HCT116 (cell line): Measurements from ENCODE around the gene GRM4. TPM values are rescaled to one million over a fixed set of nuclear protein-coding genes. Genes with fewer than 3 reads are reported as not detected.

ENCODE experiments used
- ATAC-seq: fragments of 200-7000 bp; cut with Tn5 transposase; 2 replicates; pipeline ENCODE4 v1.9.1; 2020; ENCODE audit warnings: mild to moderate bottlenecking, moderate library complexity
- BruUV-seq: library from RNA; stranded (reverse); fragments of 400-500 nt; replicated peaks from 2 replicates; lab custom pipeline; 2021; lab: Mats Ljungman, UMichigan
- CTCF ChIA-PET: fragments of 300-600 bp; sonication (Branson Sonifier 250); formaldehyde crosslinking; loops from one replicate; lab custom pipeline; 2021; ENCODE audit warnings: antibody characterized with exemption; lab: Charles Lee
- POLR2A ChIA-PET: fragments of 300-600, 350-600 bp; sonication (Branson Sonifier 250); formaldehyde crosslinking; loops from one replicate; lab custom pipeline; 2021; ENCODE audit warnings: antibody characterized with exemption; lab: Charles Lee
- RAD21 ChIA-PET, 2 experiments: fragments of 300-600 bp; sonication (Branson Sonifier 250); formaldehyde crosslinking; loops; one replicate each; lab custom pipeline; 2023; ENCODE audit warnings: low total read pairs in 2 of 2; ENCODE audit not compliant: uncharacterized antibody in 2 of 2, unreplicated experiment in 2 of 2, low non-redundant PET in 1 of 2; lab: Charles Lee
- DNase-seq: peaks from one replicate; pipeline ENCODE4 v3.0.0-alpha.2; 2010; ENCODE audit warnings: low read depth, low spot score
- H2AFZ ChIP-seq: fragments of 200-600 bp; shearing (Covaris generic), sonication (generic); 2 replicates; pipeline ENCODE4 v1.6.1; 2017; ENCODE audit warnings: low read depth, mixed run types, mixed read lengths, antibody characterized with exemption, low read length; ENCODE audit not compliant: poor library complexity, severe bottlenecking
- H3K27ac ChIP-seq: 2 replicates; pipeline ENCODE4 v1.5.1; 2012; ENCODE audit warnings: low read depth, low read length
- H3K27me3 ChIP-seq: fragments of 200-600 bp; sonication (generic); 2 replicates; pipeline ENCODE4 v1.6.1; 2016; ENCODE audit warnings: mixed run types, low read length, mixed read lengths; ENCODE audit not compliant: insufficient read depth
- H3K36me3 ChIP-seq, 2 experiments: fragments of 200-500 bp in 1 of 2; fragments of 200-600 bp in 1 of 2; sonication (Bioruptor generic) in 1 of 2; sonication (generic) in 1 of 2; 2 replicates each; pipeline versions ENCODE4 v1.5.1 to v1.6.1; 2014 to 2016; ENCODE audit warnings: low read length in 2 of 2, inconsistent platforms in 1 of 2, mixed read lengths in 1 of 2, mixed run types in 1 of 2; ENCODE audit not compliant: insufficient read depth in 2 of 2, control insufficient read depth in 1 of 2
- H3K4me1 ChIP-seq, 2 experiments: fragments of 200-600 bp in 1 of 2; sonication (generic) in 1 of 2; 2 replicates each; pipeline versions ENCODE4 v1.5.1 to v1.6.1; 2012 to 2017; ENCODE audit warnings: low read length in 2 of 2, inconsistent platforms in 1 of 2, mild to moderate bottlenecking in 1 of 2, mixed read lengths in 1 of 2, mixed run types in 1 of 2, moderate library complexity in 1 of 2; ENCODE audit not compliant: insufficient read depth in 2 of 2, control insufficient read depth in 1 of 2
- H3K4me2 ChIP-seq: fragments of 200-600 bp; sonication (generic); 2 replicates; pipeline ENCODE4 v1.6.1; 2017; ENCODE audit warnings: mixed run types, low read length, mixed read lengths
- H3K4me3 ChIP-seq, 2 experiments: fragments of 200-600 bp in 1 of 2; sonication (generic) in 1 of 2; replicated peaks in 1 of 2; 2 replicates each; pipeline ENCODE4 v1.5.1; 2011 to 2016; ENCODE audit warnings: low read length in 2 of 2, control low read depth in 1 of 2, low read depth in 1 of 2, mild to moderate bottlenecking in 1 of 2, mixed read lengths in 1 of 2, mixed run types in 1 of 2
- H3K79me2 ChIP-seq: fragments of 200-600 bp; sonication (generic); 2 replicates; pipeline ENCODE4 v1.6.1; 2017; ENCODE audit warnings: mild to moderate bottlenecking, mixed run types, low read length, moderate library complexity, mixed read lengths; ENCODE audit not compliant: insufficient read depth
- H3K9ac ChIP-seq: fragments of 200-600 bp; sonication (generic); 2 replicates; pipeline ENCODE4 v1.6.1; 2016; ENCODE audit warnings: low read length, mixed read lengths
- H3K9me2 ChIP-seq: fragments of 200-600 bp; sonication (generic), shearing (Covaris generic); 2 replicates; pipeline ENCODE4 v1.6.1; 2017; ENCODE audit warnings: mixed run types, mild to moderate bottlenecking, moderate library complexity; ENCODE audit not compliant: insufficient read depth
- H3K9me3 ChIP-seq, 2 experiments: fragments of 200-500 bp in 1 of 2; fragments of 200-600 bp in 1 of 2; sonication (Bioruptor generic) in 1 of 2; sonication (generic) in 1 of 2; 2 replicates each; pipeline ENCODE4 v1.6.1; 2014 to 2017; ENCODE audit warnings: low read length in 2 of 2, mixed read lengths in 2 of 2, inconsistent platforms in 1 of 2, low read depth in 1 of 2, mild to moderate bottlenecking in 1 of 2, mixed run types in 1 of 2, moderate library complexity in 1 of 2; ENCODE audit not compliant: control insufficient read depth in 1 of 2, insufficient read depth in 1 of 2
- H4K20me1 ChIP-seq: fragments of 200-600 bp; sonication (generic), shearing (Covaris generic); 2 replicates; pipeline ENCODE4 v1.6.1; 2017; ENCODE audit warnings: mixed run types, mild to moderate bottlenecking, moderate library complexity; ENCODE audit not compliant: insufficient read depth
- ATF3 ChIP-seq: IDR thresholded peaks from 2 replicates; pipeline ENCODE4 v1.6.1; 2012
- CEBPB ChIP-seq: IDR thresholded peaks from 2 replicates; pipeline ENCODE4 v1.6.1; 2012; ENCODE audit warnings: low read depth
- ELF1 ChIP-seq: IDR thresholded peaks from 2 replicates; pipeline ENCODE4 v1.6.1; 2012; ENCODE audit warnings: low read depth, borderline replicate concordance
- EZH2 ChIP-seq: fragments of 200-600 bp; sonication (generic); IDR thresholded peaks from 2 replicates; pipeline ENCODE4 v1.6.1; 2017; ENCODE audit warnings: antibody characterized with exemption, mixed run types
- MAX ChIP-seq: IDR thresholded peaks from 2 replicates; pipeline ENCODE4 v1.6.1; 2012
- POLR2A ChIP-seq: IDR thresholded peaks from 2 replicates; pipeline ENCODE4 v1.7.0; 2011; ENCODE audit warnings: borderline replicate concordance; ENCODE audit not compliant: insufficient read depth, insufficient read length; ENCODE audit errors: extremely low read depth
- SP1 ChIP-seq: IDR thresholded peaks from 2 replicates; pipeline ENCODE4 v1.6.1; 2012; ENCODE audit warnings: low read depth
- SRF ChIP-seq: IDR thresholded peaks from 2 replicates; pipeline ENCODE4 v1.6.1; 2012; ENCODE audit warnings: low read depth
- TCF7L2 ChIP-seq: IDR thresholded peaks from 2 replicates; pipeline ENCODE4 v1.7.0; 2011; ENCODE audit warnings: borderline replicate concordance, inconsistent platforms; ENCODE audit not compliant: insufficient read depth, insufficient read length; ENCODE audit errors: extremely low read depth
- YY1 ChIP-seq: IDR thresholded peaks from 2 replicates; pipeline ENCODE4 v1.6.1; 2011; ENCODE audit warnings: low read length, low read depth, moderate library complexity, mild to moderate bottlenecking; ENCODE audit not compliant: insufficient replicate concordance; ENCODE audit errors: extremely low read depth
- ZNF274 ChIP-seq: fragments of 200-500 bp; sonication (Bioruptor generic); IDR thresholded peaks from 2 replicates; pipeline ENCODE4 v1.6.1; 2014; ENCODE audit warnings: mild to moderate bottlenecking, low read depth, low read length, inconsistent platforms
- intact Hi-C: fragments of 100-400 bp; cut with micrococcal nuclease; formaldehyde crosslinking; loops from 2 replicates; pipeline ENCODE4 v1.10.0; 2022
- total RNA-seq: library from RNA; stranded (reverse); gene quantifications from one replicate; pipeline ENCODE4 v1.2.1, GENCODE V29; 2021; ENCODE audit not compliant: unreplicated experiment
- TF ChIP-seq, protein P1 (sequence below): IDR thresholded peaks from 2 replicates; pipeline ENCODE4 v1.6.1; 2011; ENCODE audit warnings: mild to moderate bottlenecking, low read length, moderate library complexity; ENCODE audit not compliant: insufficient replicate concordance; ENCODE audit errors: extremely low read depth

GRM4 gene
- total RNA-seq, 1 experiment from 2014 or later = 2.6 TPM

- ATAC-seq = no peak
- no peaks in the 10 kb centered on the region for H3K9me3 ChIP-seq
- H3K9me2 ChIP-seq = no peaks in the 10 kb centered on the region
- H3K4me2 ChIP-seq = no peak overlapping the region
- no peak overlapping the region for H2AFZ ChIP-seq
- no peak overlapping the region for H3K9ac ChIP-seq
- no peak overlapping the region for H3K4me3 ChIP-seq
- RAD21 ChIA-PET = no interaction called here
- no peaks in the 10 kb centered on the region for H3K79me2 ChIP-seq
- no peak for TF ChIP-seq ZNF274
- TF ChIP-seq ATF3 = no peak
- no peak for TF ChIP-seq CEBPB
- no peak for TF ChIP-seq YY1
- TF ChIP-seq, protein P1, sequence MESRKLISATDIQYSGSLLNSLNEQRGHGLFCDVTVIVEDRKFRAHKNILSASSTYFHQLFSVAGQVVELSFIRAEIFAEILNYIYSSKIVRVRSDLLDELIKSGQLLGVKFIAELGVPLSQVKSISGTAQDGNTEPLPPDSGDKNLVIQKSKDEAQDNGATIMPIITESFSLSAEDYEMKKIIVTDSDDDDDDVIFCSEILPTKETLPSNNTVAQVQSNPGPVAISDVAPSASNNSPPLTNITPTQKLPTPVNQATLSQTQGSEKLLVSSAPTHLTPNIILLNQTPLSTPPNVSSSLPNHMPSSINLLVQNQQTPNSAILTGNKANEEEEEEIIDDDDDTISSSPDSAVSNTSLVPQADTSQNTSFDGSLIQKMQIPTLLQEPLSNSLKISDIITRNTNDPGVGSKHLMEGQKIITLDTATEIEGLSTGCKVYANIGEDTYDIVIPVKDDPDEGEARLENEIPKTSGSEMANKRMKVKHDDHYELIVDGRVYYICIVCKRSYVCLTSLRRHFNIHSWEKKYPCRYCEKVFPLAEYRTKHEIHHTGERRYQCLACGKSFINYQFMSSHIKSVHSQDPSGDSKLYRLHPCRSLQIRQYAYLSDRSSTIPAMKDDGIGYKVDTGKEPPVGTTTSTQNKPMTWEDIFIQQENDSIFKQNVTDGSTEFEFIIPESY = no peak
- no peak for TF ChIP-seq EZH2
- no peak for TF ChIP-seq TCF7L2
- TF ChIP-seq POLR2A = no peak
- TF ChIP-seq SP1 = no peak
- TF ChIP-seq ELF1 = no peak
- no peak for TF ChIP-seq MAX
- TF ChIP-seq SRF = no peak
- H3K36me3 ChIP-seq = no peaks in the 10 kb centered on the region
- intact Hi-C loops = no loop called here
- BruUV-seq = no TSS peak
- POLR2A ChIA-PET = no interaction called here
- H3K27me3 ChIP-seq = no peaks in the 10 kb centered on the region
- peaks cover 3 to 11% of the 10 kb centered on the region in 2 experiments; a peak in 3 of 4 replicates for H3K4me1 ChIP-seq
- CTCF ChIA-PET = interaction anchor here (1.1 kb wide), 1 partner anchor 36 kb away, joined by 4 read pairs; no protein-coding TSS in a partner anchor
- H3K27ac ChIP-seq = no peak overlapping the region
- H4K20me1 ChIP-seq = no peaks in the 10 kb centered on the region
- no peak for DNase-seq
Observed at GRCh38 chr6:33991610-33992009, 154.3 kb downstream of the GRM4 start.
